ENCODE measurements around the gene COL5A2.

DNA sequence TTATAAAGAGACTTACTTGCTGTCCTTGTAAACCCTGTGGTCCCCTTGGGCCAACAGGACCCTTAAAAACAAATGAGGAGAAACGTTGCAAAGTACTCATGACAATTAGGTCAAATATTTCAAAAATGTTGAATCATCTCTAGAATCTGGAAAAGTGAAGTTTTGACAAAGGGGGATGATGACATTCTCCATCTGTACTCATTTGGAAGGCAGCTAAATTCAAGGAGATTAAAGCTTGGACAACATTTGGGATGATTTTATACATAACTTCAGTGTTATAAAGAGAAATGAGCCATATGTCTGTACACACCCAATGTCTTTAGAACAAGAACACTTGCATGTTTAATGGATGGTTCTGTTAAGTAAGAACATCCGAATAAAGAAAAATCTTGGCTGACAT, 92.9 kb downstream of the COL5A2 start:
- TF ChIP-seq CTCF (IDR thresholded peaks at IDR 0.05) (no peak), POLR2AphosphoS5 (IDR thresholded peaks at IDR 0.05) (no peak), EP300 (IDR thresholded peaks at IDR 0.05) (no peak), POLR2A (IDR thresholded peaks at IDR 0.05) (no peak)

Data from upper lobe of left lung (tissue), 4 donors.